ENCODE measurements around the gene CHEK1. TPM values are rescaled to one million over a fixed set of nuclear protein-coding genes. Genes with fewer than 3 reads are reported as not detected.

The CHEK1 gene
- 28.6 to 33.7 TPM (median 32.0 TPM) in 5 replicates for total RNA-seq (2022; extraction: Qiagen RNA extraction; ENCODE audit: low read depth)

GRCh38 chr11:125624756-125625213, at the start of gene CHEK1:
TSS of gene CHEK1 (plus strand) at chr11:125625163. CDS start at chr11:125626769, 1,606 bp downstream.

GRCh38 chr11:125592305-125593113, 32.5 kb upstream of the CHEK1 start, which contains the start of gene STT3A:
TSS of gene STT3A (plus strand) at chr11:125592852. CDS start at chr11:125595916, 3,064 bp downstream.

DNA sequence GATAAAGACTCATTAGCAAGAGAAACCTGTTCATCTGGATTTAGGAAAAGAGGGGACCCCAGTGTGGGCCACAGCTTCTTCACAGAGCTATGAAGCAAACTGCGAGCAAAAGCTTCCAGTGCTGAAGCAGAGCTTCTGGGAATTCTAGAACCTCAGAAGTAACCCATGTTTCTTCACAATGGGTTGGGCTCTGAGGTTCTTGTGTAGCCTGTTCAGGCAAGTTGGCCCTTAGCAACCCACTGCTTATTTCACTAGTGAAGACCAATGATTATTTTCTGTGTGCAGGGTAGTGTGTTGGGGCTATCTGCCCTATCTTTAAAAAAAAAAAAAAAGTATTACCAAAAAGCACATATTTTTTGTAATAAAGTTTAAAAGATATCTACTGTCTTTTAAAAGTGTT, 55.8 kb downstream of the CHEK1 start, which contains the start of gene ACRV1:
Gene ACRV1, minus strand, starts transcription at position 101 of the 400 bp plus-strand sequence. Its CDS starts 67 bp downstream, at position 34.

Other genes starting within 250 kb of the CHEK1 start
- gene FEZ1, start 128.9 kb upstream of the CHEK1 start, total RNA-seq (2022; extraction: Qiagen RNA extraction; ENCODE audit: low read depth), result 0.49 to 0.85 TPM (median 0.55 TPM) in 5 replicates
- 103 to 111 TPM (median 107 TPM) in 5 replicates for gene EI24, start 55.7 kb upstream of the CHEK1 start, total RNA-seq (2022; extraction: Qiagen RNA extraction; ENCODE audit: low read depth)
- 88.1 to 107 TPM (median 97.5 TPM) in 5 replicates for gene STT3A, start 32.3 kb upstream of the CHEK1 start, total RNA-seq (2022; extraction: Qiagen RNA extraction; ENCODE audit: low read depth)
- gene ACRV1, start 55.7 kb downstream of the CHEK1 start, total RNA-seq (2022; extraction: Qiagen RNA extraction; ENCODE audit: low read depth), result not detected in 5 replicates
- not detected in 5 replicates for gene PATE1, start 121.1 kb downstream of the CHEK1 start, total RNA-seq (2022; extraction: Qiagen RNA extraction; ENCODE audit: low read depth)
- not detected in 5 replicates for gene PATE2, start 153.7 kb downstream of the CHEK1 start, total RNA-seq (2022; extraction: Qiagen RNA extraction; ENCODE audit: low read depth)
- gene PATE3, start 163.0 kb downstream of the CHEK1 start, total RNA-seq (2022; extraction: Qiagen RNA extraction; ENCODE audit: low read depth), result not detected in 5 replicates
- gene PATE4, start 208.2 kb downstream of the CHEK1 start, total RNA-seq (2022; extraction: Qiagen RNA extraction; ENCODE audit: low read depth), result not detected in 5 replicates

Measured in A549 treated with GW870086 at 1 μM for 4 hours (cell line).